Measurements from ENCODE around the gene NTRK3.

The NTRK3 gene

GRCh38 chr15:87935583-87935982, 321.0 kb downstream of the NTRK3 start:
- no peak for DNase-seq

GRCh38 chr15:87931584-87931983, 325.0 kb downstream of the NTRK3 start:
- DNase-seq: no peak

- no peak for DNase-seq
These were observed 326.1 kb downstream of the NTRK3 start for GRCh38 chr15:87930457-87930856.

GRCh38 chr15:87929841-87930240, 326.7 kb downstream of the NTRK3 start:
- DNase-seq: no peak

GRCh38 chr15:87924433-87924832, 332.1 kb downstream of the NTRK3 start:
- no peak for DNase-seq

GRCh38 chr15:87919064-87919463, 337.5 kb downstream of the NTRK3 start:
- no peak for DNase-seq

GRCh38 chr15:87917480-87917879, 339.1 kb downstream of the NTRK3 start:
- no peak for DNase-seq

GRCh38 chr15:87916208-87916607, 340.3 kb downstream of the NTRK3 start:
- no peak for DNase-seq

- no peak for DNase-seq
These were observed 346.2 kb downstream of the NTRK3 start for GRCh38 chr15:87910301-87910700.

GRCh38 chr15:87907676-87908446, 348.7 kb downstream of the NTRK3 start:
- DNase-seq: no peak

- DNase-seq: no peak
These were observed 350.1 kb downstream of the NTRK3 start for GRCh38 chr15:87906444-87906843.

GRCh38 chr15:87902772-87903426, 353.6 kb downstream of the NTRK3 start:
- DNase-seq: no peak

GRCh38 chr15:87901926-87902690, 354.4 kb downstream of the NTRK3 start:
- DNase-seq: no peak

GRCh38 chr15:87901008-87901407, 355.5 kb downstream of the NTRK3 start:
- no peak for DNase-seq

GRCh38 chr15:87896936-87897335, 359.6 kb downstream of the NTRK3 start:
- no peak for DNase-seq

GRCh38 chr15:87887177-87887576, 369.4 kb downstream of the NTRK3 start:
- DNase-seq: no peak

- no peak for DNase-seq
These were observed 375.5 kb downstream of the NTRK3 start for GRCh38 chr15:87881026-87881425.

GRCh38 chr15:87877822-87878542, 378.6 kb downstream of the NTRK3 start:
- DNase-seq: no peak

GRCh38 chr15:87877114-87877810, 379.3 kb downstream of the NTRK3 start:
- DNase-seq: peak; percentile 80

GRCh38 chr15:87874896-87875711, 381.4 kb downstream of the NTRK3 start:
- peak; percentile 53 for DNase-seq

- peak; percentile 53 for DNase-seq
These were observed 383.0 kb downstream of the NTRK3 start for GRCh38 chr15:87873516-87873915.

Data from fibroblast of skin of scalp (primary cell).